Endothelial cell of umbilical vein (primary cell): ENCODE measurements around the gene CPA2.

Experiments used
- EZH2 ChIP-seq: IDR thresholded peaks from 2 replicates; pipeline ENCODE4 v1.6.1; 2012; ENCODE audit warnings: borderline replicate concordance, low read depth, mild to moderate bottlenecking, moderate library complexity, low read length, inconsistent platforms; ENCODE audit not compliant: severe bottlenecking
- TF ChIP-seq, protein P1 (sequence below), 2 donors: IDR thresholded peaks; 1 replicate in 1 of 2; 2 replicates in 1 of 2; pipeline ENCODE4 v1.5.1; 2011; ENCODE audit warnings: low read length in 2 of 2, mild to moderate bottlenecking in 2 of 2, moderate library complexity in 2 of 2, control low read depth in 1 of 2, inconsistent platforms in 1 of 2, low read depth in 1 of 2; ENCODE audit not compliant: insufficient read depth in 1 of 2; ENCODE audit errors: extremely low read depth in 1 of 2

GRCh38 chr7:130228840-130229502 lies 37.7 kb upstream of the CPA2 start:
- TF ChIP-seq, protein P1, sequence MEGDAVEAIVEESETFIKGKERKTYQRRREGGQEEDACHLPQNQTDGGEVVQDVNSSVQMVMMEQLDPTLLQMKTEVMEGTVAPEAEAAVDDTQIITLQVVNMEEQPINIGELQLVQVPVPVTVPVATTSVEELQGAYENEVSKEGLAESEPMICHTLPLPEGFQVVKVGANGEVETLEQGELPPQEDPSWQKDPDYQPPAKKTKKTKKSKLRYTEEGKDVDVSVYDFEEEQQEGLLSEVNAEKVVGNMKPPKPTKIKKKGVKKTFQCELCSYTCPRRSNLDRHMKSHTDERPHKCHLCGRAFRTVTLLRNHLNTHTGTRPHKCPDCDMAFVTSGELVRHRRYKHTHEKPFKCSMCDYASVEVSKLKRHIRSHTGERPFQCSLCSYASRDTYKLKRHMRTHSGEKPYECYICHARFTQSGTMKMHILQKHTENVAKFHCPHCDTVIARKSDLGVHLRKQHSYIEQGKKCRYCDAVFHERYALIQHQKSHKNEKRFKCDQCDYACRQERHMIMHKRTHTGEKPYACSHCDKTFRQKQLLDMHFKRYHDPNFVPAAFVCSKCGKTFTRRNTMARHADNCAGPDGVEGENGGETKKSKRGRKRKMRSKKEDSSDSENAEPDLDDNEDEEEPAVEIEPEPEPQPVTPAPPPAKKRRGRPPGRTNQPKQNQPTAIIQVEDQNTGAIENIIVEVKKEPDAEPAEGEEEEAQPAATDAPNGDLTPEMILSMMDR (IDR thresholded peaks at IDR 0.05; ENCODE audit: extremely low read depth in 1 of 2, insufficient read depth in 1 of 2, low read depth in 1 of 2, low read length in 2 of 2) = no peak
- no peak for TF ChIP-seq EZH2
